HEK293 (cell line): ENCODE measurements around the gene DOK5.

Experiments used
- CTCF ChIA-PET: fragments of 350-600 bp; formaldehyde crosslinking; extraction: SDS; loops from one replicate; lab custom pipeline; 2021; ENCODE audit warnings: antibody characterized with exemption; lab: Yijun Ruan, JAX
- POLR2A ChIA-PET: fragments of 300-600 bp; formaldehyde crosslinking; extraction: SDS; loops from one replicate; lab custom pipeline; 2020; ENCODE audit warnings: antibody characterized with exemption, inconsistent platforms; lab: Yijun Ruan, JAX
- H3K27ac ChIP-seq: fragments of 200-500 bp; sonication (Bioruptor generic); 2 replicates; pipeline ENCODE4 v1.5.1; 2014; ENCODE audit warnings: low read depth, low read length, control low read depth, inconsistent platforms; ENCODE audit errors: extremely low read depth
- H3K36me3 ChIP-seq, 2 experiments: fragments of 200-500 bp in 1 of 2; sonication (Bioruptor generic) in 1 of 2; 1 replicate in 1 of 2; 2 replicates in 1 of 2; pipeline ENCODE4 v1.5.1; 2014 to 2017; ENCODE audit warnings: inconsistent platforms in 2 of 2, low read length in 2 of 2; ENCODE audit not compliant: control insufficient read depth in 2 of 2, insufficient read depth in 1 of 2
- H3K4me1 ChIP-seq: fragments of 200-500 bp; sonication (Bioruptor generic); 2 replicates; pipeline ENCODE4 v1.5.1; 2014; ENCODE audit warnings: mild to moderate bottlenecking, low read length, inconsistent platforms; ENCODE audit not compliant: control insufficient read depth, insufficient read depth
- H3K4me3 ChIP-seq: 2 replicates; pipeline ENCODE4 v1.5.1; 2011; ENCODE audit warnings: low read depth, mild to moderate bottlenecking, control low read depth, low read length, moderate library complexity
- H3K9me3 ChIP-seq: fragments of 200-500 bp; sonication (Bioruptor generic); 2 replicates; pipeline ENCODE4 v1.5.1; 2014; ENCODE audit warnings: low read depth, low read length, inconsistent platforms; ENCODE audit not compliant: control insufficient read depth, insufficient read depth
- ELK4 ChIP-seq: IDR thresholded peaks from 2 replicates; pipeline ENCODE4 v1.6.1; 2011; ENCODE audit warnings: mild to moderate bottlenecking, low read depth, low read length, borderline replicate concordance
- GLI2 ChIP-seq: fragments of 450-650 bp; formaldehyde crosslinking; IDR thresholded peaks from 2 replicates; pipeline ENCODE4; 2017; ENCODE audit warnings: missing biosample characterization, missing genetic modification characterization, low read depth, borderline replicate concordance
- KLF17 ChIP-seq: fragments of 450-650 bp; formaldehyde crosslinking; IDR thresholded peaks from 2 replicates; pipeline ENCODE4 v1.5.1; 2016; ENCODE audit warnings: missing biosample characterization, missing genetic modification characterization
- PBX3 ChIP-seq: sonication (generic); formaldehyde crosslinking; IDR thresholded peaks from 2 replicates; pipeline ENCODE4 v1.8.1; 2022; ENCODE audit warnings: mild to moderate bottlenecking, moderate library complexity, missing genetic modification reagents
- REPIN1 ChIP-seq: fragments of 450-650 bp; formaldehyde crosslinking; IDR thresholded peaks from 2 replicates; pipeline ENCODE4 v1.5.1; 2017; ENCODE audit warnings: missing biosample characterization, missing genetic modification characterization, low read depth
- ZBTB26 ChIP-seq: fragments of 450-650 bp; formaldehyde crosslinking; optimal IDR thresholded peaks from 2 replicates; pipeline ENCODE3; 2016; ENCODE audit warnings: missing biosample characterization, mild to moderate bottlenecking, missing genetic modification characterization
- ZNF280C ChIP-seq: fragments of 450-650 bp; formaldehyde crosslinking; IDR thresholded peaks from 2 replicates; pipeline ENCODE4 v1.5.1; 2016; ENCODE audit warnings: missing biosample characterization, missing genetic modification characterization
- ZNF645 ChIP-seq: fragments of 450-650 bp; formaldehyde crosslinking; IDR thresholded peaks from 2 replicates; pipeline ENCODE4; 2016; ENCODE audit warnings: missing biosample characterization, missing genetic modification characterization
- ZNF792 ChIP-seq: fragments of 450-650 bp; formaldehyde crosslinking; IDR thresholded peaks from 2 replicates; pipeline ENCODE4 v1.5.1; 2016; ENCODE audit warnings: missing biosample characterization, missing genetic modification characterization

The DOK5 gene

GRCh38 chr20:54622333-54623295 is 147.2 kb downstream of the DOK5 start:
- Histone ChIP-seq H3K36me3 (no peaks in the 10 kb centered on the region), H3K27ac (no peak overlapping the region), H3K4me1 (no peaks in the 10 kb centered on the region), H3K4me3 (no peak overlapping the region), H3K9me3 (no peaks in the 10 kb centered on the region)
- ChIA-PET POLR2A (no interaction called here), CTCF (no interaction called here)
- TF ChIP-seq PBX3 (no peak), REPIN1 (tag by site-specific recombination) (no peak), ZNF280C (tag by site-specific recombination) (no peak)

GRCh38 chr20:54623991-54624569 is 148.7 kb downstream of the DOK5 start:
- ChIA-PET POLR2A (no interaction called here), CTCF (interaction anchor here (0.8 kb wide), 1 partner anchor 53 kb away, joined by 3 read pairs; no protein-coding TSS in a partner anchor)
- no peaks in the 10 kb centered on the region for H3K9me3 ChIP-seq
- no peak overlapping the region for H3K27ac ChIP-seq
- H3K4me1 ChIP-seq: no peaks in the 10 kb centered on the region
- no peak overlapping the region for H3K4me3 ChIP-seq
- no peaks in the 10 kb centered on the region for H3K36me3 ChIP-seq
- TF ChIP-seq KLF17 (tag by site-specific recombination): no peak
- no peak for TF ChIP-seq ZBTB26 (tag by site-specific recombination)
- TF ChIP-seq ELK4: no peak
- TF ChIP-seq ZNF645 (tag by site-specific recombination): no peak
- TF ChIP-seq GLI2 (tag by site-specific recombination): no peak
- no peak for TF ChIP-seq ZNF792 (tag by site-specific recombination)
